Epidermal melanocyte (primary cell): ENCODE results near the gene TRPM6.

Experiments used
- DNase-seq: peaks from one replicate; pipeline ENCODE4 v3.0.0; 2011; ENCODE audit warnings: low spot score; ENCODE audit not compliant: insufficient read length

TRPM6 gene

GRCh38 chr9:74777136-74777879 lies 110.4 kb downstream of the TRPM6 start:
- DNase-seq: no peak

GRCh38 chr9:74775396-74775795 lies 112.3 kb downstream of the TRPM6 start:
- no peak for DNase-seq

- DNase-seq: peak; percentile 63
Measured at GRCh38 chr9:74773886-74774479, 113.7 kb downstream of the TRPM6 start.

GRCh38 chr9:74772121-74772520 lies 115.6 kb downstream of the TRPM6 start:
- no peak for DNase-seq

GRCh38 chr9:74771672-74772071 lies 116.0 kb downstream of the TRPM6 start:
- no peak for DNase-seq

GRCh38 chr9:74771262-74771585 lies 116.5 kb downstream of the TRPM6 start:
- no peak for DNase-seq

- no peak for DNase-seq
Measured at GRCh38 chr9:74770508-74771261, 117.0 kb downstream of the TRPM6 start.

GRCh38 chr9:74765481-74765971 lies 122.2 kb downstream of the TRPM6 start:
- DNase-seq: no peak

- DNase-seq: no peak
Measured at GRCh38 chr9:74762950-74763349, 124.8 kb downstream of the TRPM6 start.

- no peak for DNase-seq
Measured at GRCh38 chr9:74760031-74760700, 127.6 kb downstream of the TRPM6 start.

- DNase-seq: no peak
Measured at GRCh38 chr9:74755999-74756398, 131.7 kb downstream of the TRPM6 start.

GRCh38 chr9:74755355-74755754 lies 132.4 kb downstream of the TRPM6 start:
- DNase-seq: no peak

- no peak for DNase-seq
Measured at GRCh38 chr9:74753650-74754049, 134.1 kb downstream of the TRPM6 start.

- DNase-seq: no peak
Measured at GRCh38 chr9:74748966-74749365, 138.8 kb downstream of the TRPM6 start.

- no peak for DNase-seq
Measured at GRCh38 chr9:74742792-74743730, 144.7 kb downstream of the TRPM6 start.

- no peak for DNase-seq
Measured at GRCh38 chr9:74742191-74742790, 145.4 kb downstream of the TRPM6 start.

GRCh38 chr9:74736646-74737045 lies 151.1 kb downstream of the TRPM6 start:
- DNase-seq: no peak

GRCh38 chr9:74735761-74736160 lies 152.0 kb downstream of the TRPM6 start:
- no peak for DNase-seq

- no peak for DNase-seq
Measured at GRCh38 chr9:74729136-74729695, 158.5 kb downstream of the TRPM6 start.

GRCh38 chr9:74728176-74728575 lies 159.5 kb downstream of the TRPM6 start:
- no peak for DNase-seq
